Panc1 (cell line): ENCODE measurements around the gene WDFY2. TPM values are rescaled to one million over a fixed set of nuclear protein-coding genes. Genes with fewer than 3 reads are reported as not detected.

Experiments used
- ATAC-seq: fragments of 200-7000 bp; cut with Tn5 transposase; 2 replicates; pipeline ENCODE4 v1.9.1; 2020; ENCODE audit warnings: mild to moderate bottlenecking, moderate library complexity
- BruUV-seq: library from RNA; stranded (reverse); fragments of 400-500 nt; replicated peaks from 2 replicates; lab custom pipeline; 2021; lab: Mats Ljungman, UMichigan
- CTCF ChIA-PET: fragments of 300-600 bp; sonication (Branson Sonifier 250); formaldehyde crosslinking; loops from one replicate; lab custom pipeline; 2022; ENCODE audit warnings: antibody characterized with exemption; lab: Charles Lee
- POLR2A ChIA-PET: fragments of 300-600 bp; sonication (Branson Sonifier 250); formaldehyde crosslinking; loops from one replicate; lab custom pipeline; 2022; ENCODE audit warnings: antibody characterized with exemption; lab: Charles Lee
- DNase-seq: peaks from one replicate; pipeline ENCODE4 v3.0.0-alpha.2; 2010; ENCODE audit warnings: low read depth, low spot score
- H3K27ac ChIP-seq: 2 replicates; pipeline ENCODE4 v1.5.1; 2011; ENCODE audit warnings: mild to moderate bottlenecking, low read length, inconsistent platforms
- H3K27me3 ChIP-seq: fragments of 200-500 bp; sonication (Bioruptor generic); 2 replicates; pipeline ENCODE4 v1.6.0; 2014; ENCODE audit warnings: low read length, inconsistent platforms; ENCODE audit not compliant: control insufficient read depth, insufficient read depth
- H3K36me3 ChIP-seq: fragments of 200-500 bp; sonication (Bioruptor generic); 2 replicates; pipeline ENCODE4 v1.5.1; 2014; ENCODE audit warnings: inconsistent platforms, mild to moderate bottlenecking, low read length, moderate library complexity; ENCODE audit not compliant: control insufficient read depth, insufficient read depth
- H3K4me1 ChIP-seq: 2 replicates; pipeline ENCODE4 v1.5.1; 2011; ENCODE audit warnings: inconsistent platforms, mild to moderate bottlenecking, low read length, moderate library complexity; ENCODE audit not compliant: control insufficient read depth, insufficient read depth
- H3K4me3 ChIP-seq, 2 experiments: 2 replicates each; pipeline ENCODE4 v1.5.1; 2011 to 2012; ENCODE audit warnings: low read depth in 2 of 2, low read length in 2 of 2, mild to moderate bottlenecking in 2 of 2, inconsistent platforms in 1 of 2, moderate library complexity in 1 of 2
- H3K9me3 ChIP-seq: fragments of 200-500 bp; sonication (Bioruptor generic); 2 replicates; pipeline ENCODE4 v1.5.1; 2014; ENCODE audit warnings: low read depth, mild to moderate bottlenecking, inconsistent platforms, low read length, moderate library complexity; ENCODE audit not compliant: control insufficient read depth, insufficient read depth
- CTCF ChIP-seq: fragments of 450-650 bp; IDR thresholded peaks from 2 replicates; pipeline ENCODE4 v1.5.1; 2017; ENCODE audit warnings: mild to moderate bottlenecking
- POLR2AphosphoS5 ChIP-seq: IDR thresholded peaks from 2 replicates; pipeline ENCODE4 v1.6.1; 2012; ENCODE audit warnings: mild to moderate bottlenecking, low read depth, low read length, moderate library complexity
- SIN3A ChIP-seq: IDR thresholded peaks from 2 replicates; pipeline ENCODE4 v1.6.1; 2012; ENCODE audit warnings: low read depth, mild to moderate bottlenecking, low read length, moderate library complexity, borderline replicate concordance; ENCODE audit not compliant: insufficient read depth
- TCF7L2 ChIP-seq: IDR thresholded peaks from 2 replicates; pipeline ENCODE4 v1.6.1; 2011; ENCODE audit warnings: mild to moderate bottlenecking, low read depth, low read length, inconsistent platforms
- in situ Hi-C: cut with HindIII; loops from 2 replicates; pipeline ENCODE4 v1.10.0; 2016; ENCODE audit warnings: low sequenced_read_pairs, low pct_unique_long_range_greater_than_20kb
- intact Hi-C: fragments of 100-400 bp; cut with micrococcal nuclease; formaldehyde crosslinking; loops from one replicate; pipeline ENCODE4 v1.10.0; 2022; ENCODE audit not compliant: unreplicated experiment
- total RNA-seq: library from RNA; stranded (reverse); gene quantifications from one replicate; pipeline ENCODE4 v1.2.1, GENCODE V29; 2021; ENCODE audit not compliant: unreplicated experiment
- TF ChIP-seq, protein P1 (sequence below), 2 experiments: IDR thresholded peaks; 2 replicates each; pipeline ENCODE4 v1.6.1; 2011 to 2012; ENCODE audit warnings: low read depth in 2 of 2, control low read depth in 1 of 2, low read length in 1 of 2, mild to moderate bottlenecking in 1 of 2, moderate library complexity in 1 of 2; ENCODE audit not compliant: insufficient read depth in 1 of 2

WDFY2 gene
- total RNA-seq, 1 experiment from 2014 or later = 7.8 TPM

- Histone ChIP-seq H3K9me3 (no peaks in the 10 kb centered on the region), H3K36me3 (no peaks in the 10 kb centered on the region; the same call in 1 of the 2 replicates), H3K4me1 (no peaks in the 10 kb centered on the region), H3K27me3 (no peaks in the 10 kb centered on the region), H3K4me3 (no peak overlapping the region), H3K27ac (no peak overlapping the region)
- no TSS peak for BruUV-seq
- in situ Hi-C loops = no loop called here
- DNase-seq (no peak), ATAC-seq (no peak)
- intact Hi-C loops = loop anchor here (10.0 kb wide), 1 partner anchor 617 kb away; no protein-coding TSS in a partner anchor
- POLR2A ChIA-PET = no interaction called here
- TF ChIP-seq, protein P1, sequence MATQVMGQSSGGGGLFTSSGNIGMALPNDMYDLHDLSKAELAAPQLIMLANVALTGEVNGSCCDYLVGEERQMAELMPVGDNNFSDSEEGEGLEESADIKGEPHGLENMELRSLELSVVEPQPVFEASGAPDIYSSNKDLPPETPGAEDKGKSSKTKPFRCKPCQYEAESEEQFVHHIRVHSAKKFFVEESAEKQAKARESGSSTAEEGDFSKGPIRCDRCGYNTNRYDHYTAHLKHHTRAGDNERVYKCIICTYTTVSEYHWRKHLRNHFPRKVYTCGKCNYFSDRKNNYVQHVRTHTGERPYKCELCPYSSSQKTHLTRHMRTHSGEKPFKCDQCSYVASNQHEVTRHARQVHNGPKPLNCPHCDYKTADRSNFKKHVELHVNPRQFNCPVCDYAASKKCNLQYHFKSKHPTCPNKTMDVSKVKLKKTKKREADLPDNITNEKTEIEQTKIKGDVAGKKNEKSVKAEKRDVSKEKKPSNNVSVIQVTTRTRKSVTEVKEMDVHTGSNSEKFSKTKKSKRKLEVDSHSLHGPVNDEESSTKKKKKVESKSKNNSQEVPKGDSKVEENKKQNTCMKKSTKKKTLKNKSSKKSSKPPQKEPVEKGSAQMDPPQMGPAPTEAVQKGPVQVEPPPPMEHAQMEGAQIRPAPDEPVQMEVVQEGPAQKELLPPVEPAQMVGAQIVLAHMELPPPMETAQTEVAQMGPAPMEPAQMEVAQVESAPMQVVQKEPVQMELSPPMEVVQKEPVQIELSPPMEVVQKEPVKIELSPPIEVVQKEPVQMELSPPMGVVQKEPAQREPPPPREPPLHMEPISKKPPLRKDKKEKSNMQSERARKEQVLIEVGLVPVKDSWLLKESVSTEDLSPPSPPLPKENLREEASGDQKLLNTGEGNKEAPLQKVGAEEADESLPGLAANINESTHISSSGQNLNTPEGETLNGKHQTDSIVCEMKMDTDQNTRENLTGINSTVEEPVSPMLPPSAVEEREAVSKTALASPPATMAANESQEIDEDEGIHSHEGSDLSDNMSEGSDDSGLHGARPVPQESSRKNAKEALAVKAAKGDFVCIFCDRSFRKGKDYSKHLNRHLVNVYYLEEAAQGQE (IDR thresholded peaks at IDR 0.05; ENCODE audit: insufficient read depth in 1 of 2, low read depth in 2 of 2, low read length in 1 of 2) = no peak
- no peak for TF ChIP-seq POLR2AphosphoS5
- CTCF ChIA-PET = no interaction called here
Observed at GRCh38 chr13:51761643-51762350, 177.5 kb downstream of the WDFY2 start.

DNA sequence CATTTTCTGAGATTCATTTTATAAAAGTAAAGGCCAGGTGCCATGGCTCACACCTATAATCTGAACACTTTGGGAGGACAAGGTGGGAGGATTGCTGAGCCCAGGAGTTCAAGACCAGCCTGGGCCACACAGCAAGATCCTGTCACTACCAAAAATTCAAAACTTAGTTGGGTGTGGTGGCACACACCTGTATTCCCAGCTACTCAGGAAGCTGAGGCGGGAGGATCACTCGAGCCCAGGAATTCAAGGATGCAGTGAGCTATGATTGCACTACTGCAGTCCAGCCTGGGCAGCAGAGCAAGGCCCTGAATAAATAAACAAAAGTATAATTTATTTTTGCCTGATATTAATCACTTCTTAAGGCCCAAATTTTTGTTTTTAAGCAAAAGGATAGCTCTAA, 179.2 kb downstream of the WDFY2 start:
- ChIA-PET CTCF (no interaction called here), POLR2A (no interaction called here)
- no peak for DNase-seq
- no peak for ATAC-seq
- H3K27ac ChIP-seq = no peak overlapping the region
- H3K9me3 ChIP-seq = no peaks in the 10 kb centered on the region
- in situ Hi-C loops = no loop called here
- H3K4me1 ChIP-seq = no peaks in the 10 kb centered on the region
- BruUV-seq = no TSS peak
- no peaks in the 10 kb centered on the region for H3K36me3 ChIP-seq
- no peaks in the 10 kb centered on the region for H3K27me3 ChIP-seq
- intact Hi-C loops = loop anchor here (10.0 kb wide), 1 partner anchor 619 kb away; no protein-coding TSS in a partner anchor
- TF ChIP-seq, protein P1 (IDR thresholded peaks at IDR 0.05; ENCODE audit: insufficient read depth in 1 of 2, low read depth in 2 of 2, low read length in 1 of 2) = no peak
- TF ChIP-seq CTCF (no peak), POLR2AphosphoS5 (no peak), TCF7L2 (no peak), SIN3A (no peak)
- H3K4me3 ChIP-seq = no peak overlapping the region
